Hippocampal formation (tissue), 2 donors: ENCODE data around the gene CGN.
A peak's percentile ranks its signal among the peaks of the same experiment; 100 is the strongest.

Source experiments
- DNase-seq, 2 donors: peaks; one replicate each; lab custom pipeline; 2025; lab: John Stamatoyannopoulos, UW

Gene CGN

DNA sequence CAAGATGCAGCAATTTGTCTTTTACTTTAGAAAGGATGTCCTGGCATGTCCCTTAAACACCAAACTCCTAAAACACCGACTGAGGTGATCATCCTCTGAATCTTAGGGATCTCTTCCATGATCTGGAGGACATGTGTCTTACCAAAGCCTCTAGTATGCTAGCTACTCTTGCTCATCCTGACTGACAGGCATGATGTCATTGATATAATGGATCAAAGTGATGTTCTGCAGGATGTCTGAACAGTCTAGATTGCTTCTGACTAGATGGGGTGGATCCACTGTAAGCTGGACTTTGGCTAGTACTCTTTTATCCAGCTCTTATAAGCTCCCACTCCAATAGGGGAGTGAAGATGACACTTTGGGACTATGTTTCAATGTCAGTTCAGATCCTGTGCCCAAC, 11.3 kb upstream of the CGN start:
- DNase-seq: no peak

DNA sequence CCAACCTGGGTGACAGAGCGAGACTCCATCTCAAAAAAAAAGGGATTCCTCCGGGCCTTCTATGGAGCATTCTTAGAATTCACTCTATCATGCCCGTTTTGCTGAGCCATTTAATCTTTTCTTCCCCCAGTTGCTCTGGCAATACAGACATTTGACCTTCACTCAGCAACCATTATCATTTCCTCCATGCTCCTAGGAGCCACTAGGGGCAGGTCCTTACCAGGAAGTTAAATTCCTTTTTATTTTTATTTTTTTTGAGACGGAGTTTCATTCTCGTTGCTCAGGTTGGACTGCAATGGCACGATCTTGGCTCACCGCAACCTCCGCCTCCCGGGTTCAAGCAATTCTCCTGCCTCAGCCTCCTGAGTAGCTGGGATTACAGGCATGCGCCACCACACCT, 9.7 kb upstream of the CGN start:
- DNase-seq: no peak

DNA sequence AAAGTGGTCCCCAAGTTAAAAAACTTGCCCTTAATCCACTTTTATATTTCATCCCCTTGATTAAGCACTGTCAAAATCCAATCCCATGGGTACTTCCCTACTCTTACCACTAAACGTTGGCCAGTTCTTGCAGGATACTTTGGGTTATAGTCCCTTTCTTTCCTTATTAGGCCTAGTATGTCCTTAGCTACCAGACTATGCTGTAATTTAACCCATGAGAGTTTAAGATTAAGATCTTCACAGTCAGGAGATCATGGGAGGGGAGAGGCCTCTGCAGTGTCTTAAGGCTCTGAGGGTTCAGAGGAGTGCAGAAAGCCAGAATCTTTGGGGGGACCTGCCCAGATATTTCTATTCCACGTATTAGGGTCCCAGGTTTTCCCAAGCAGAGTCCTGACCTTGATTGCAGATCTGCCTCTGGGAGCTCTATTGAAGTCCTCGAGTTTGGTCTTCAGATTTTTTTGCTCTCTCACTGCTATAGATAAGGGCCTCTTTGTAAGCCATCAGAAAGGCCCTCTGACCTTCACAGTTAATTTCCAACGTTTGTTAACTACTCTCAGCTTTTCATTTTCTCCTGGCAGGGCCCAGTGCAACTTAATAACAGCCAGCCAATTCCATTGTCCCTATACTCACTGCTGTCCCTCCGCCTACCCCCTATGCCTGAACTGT, 9.0 kb upstream of the CGN start:
- DNase-seq: no peak

- DNase-seq: no peak
Observed at GRCh38 chr1:151502859-151503780, 8.1 kb upstream of the CGN start.

DNA sequence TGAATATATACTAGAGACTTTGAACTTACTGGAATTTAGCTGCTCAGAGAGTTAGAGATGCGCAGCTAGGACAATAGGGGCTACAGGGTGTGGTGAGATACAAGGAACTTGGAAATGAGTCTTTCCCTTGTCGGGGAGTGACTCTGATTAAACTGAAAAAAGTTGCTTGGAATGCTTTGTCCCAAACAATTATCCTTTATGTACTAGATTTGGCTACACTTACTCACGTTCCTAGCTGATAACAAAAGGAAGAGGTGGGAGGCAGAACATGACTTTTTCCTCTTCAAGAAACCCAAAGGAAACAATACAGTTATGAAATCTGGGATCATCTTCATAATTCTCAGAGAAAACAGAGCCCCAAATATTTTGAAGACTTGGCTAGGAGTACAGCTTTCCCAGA, 6.9 kb upstream of the CGN start:
- DNase-seq: no peak

- no peak for DNase-seq
Observed at GRCh38 chr1:151504759-151505158, 6.4 kb upstream of the CGN start.

DNA sequence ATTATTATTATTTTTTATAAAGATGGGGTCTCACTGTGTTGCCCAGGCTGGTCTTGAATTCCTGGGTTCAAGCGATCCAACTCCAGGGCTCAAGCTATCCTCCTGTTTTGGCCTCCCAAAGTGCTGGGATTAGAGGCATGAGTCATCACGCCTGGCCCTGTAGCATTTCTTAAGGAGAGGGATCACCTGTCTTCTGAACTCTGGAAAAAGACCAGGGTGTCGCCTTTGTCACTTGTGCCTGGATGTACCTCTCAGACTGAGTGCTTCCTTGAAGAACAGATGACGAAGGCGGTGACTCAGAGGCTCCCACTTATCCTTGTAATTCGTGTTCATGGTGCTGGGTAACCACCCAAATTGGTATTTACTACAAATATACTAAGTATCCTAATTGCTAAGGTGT, 2.4 kb upstream of the CGN start:
- no peak for DNase-seq

DNA sequence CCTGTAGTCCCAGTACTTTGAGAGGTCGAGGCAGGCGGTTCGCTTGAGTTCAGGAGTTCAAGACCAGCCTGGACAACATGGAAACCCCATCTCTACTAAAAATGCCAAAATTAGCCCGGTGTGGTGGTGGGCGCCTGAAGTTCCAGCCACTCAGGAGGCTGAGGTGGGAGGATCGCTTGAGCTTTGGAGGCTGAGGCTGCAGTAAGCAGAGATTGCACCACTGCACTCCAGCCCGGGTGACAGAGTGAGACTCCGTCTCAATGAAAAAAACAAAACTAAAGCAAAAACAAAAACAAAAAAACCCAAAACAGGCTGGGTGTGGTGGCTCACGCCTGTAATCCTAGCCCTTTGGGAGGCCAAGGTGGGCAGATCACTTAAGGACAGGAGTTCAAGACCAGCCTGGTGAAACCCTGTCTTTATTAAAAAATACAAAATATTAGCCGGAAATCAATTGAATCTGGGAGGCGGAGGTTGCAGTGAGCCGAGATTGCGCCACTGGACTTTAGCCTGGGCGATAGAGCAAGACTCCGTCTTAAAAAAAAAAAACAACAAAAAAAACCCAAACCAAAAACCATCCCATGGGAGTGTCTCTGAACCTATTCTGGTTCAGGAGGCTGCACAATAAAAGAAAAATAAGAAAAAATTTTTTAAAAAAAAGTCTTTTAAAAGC, 1.7 kb upstream of the CGN start:
- DNase-seq: no peak

- no peak for DNase-seq
Observed at GRCh38 chr1:151510020-151510405, 1.2 kb upstream of the CGN start.

GRCh38 chr1:151510614-151510956, 602 bp upstream of the CGN start:
- no peak for DNase-seq

GRCh38 chr1:151511636-151512215, 539 bp downstream of the CGN start:
- DNase-seq: peak; percentile 18 to 67

GRCh38 chr1:151512326-151512725, 1.1 kb downstream of the CGN start:
- no peak for DNase-seq

DNA sequence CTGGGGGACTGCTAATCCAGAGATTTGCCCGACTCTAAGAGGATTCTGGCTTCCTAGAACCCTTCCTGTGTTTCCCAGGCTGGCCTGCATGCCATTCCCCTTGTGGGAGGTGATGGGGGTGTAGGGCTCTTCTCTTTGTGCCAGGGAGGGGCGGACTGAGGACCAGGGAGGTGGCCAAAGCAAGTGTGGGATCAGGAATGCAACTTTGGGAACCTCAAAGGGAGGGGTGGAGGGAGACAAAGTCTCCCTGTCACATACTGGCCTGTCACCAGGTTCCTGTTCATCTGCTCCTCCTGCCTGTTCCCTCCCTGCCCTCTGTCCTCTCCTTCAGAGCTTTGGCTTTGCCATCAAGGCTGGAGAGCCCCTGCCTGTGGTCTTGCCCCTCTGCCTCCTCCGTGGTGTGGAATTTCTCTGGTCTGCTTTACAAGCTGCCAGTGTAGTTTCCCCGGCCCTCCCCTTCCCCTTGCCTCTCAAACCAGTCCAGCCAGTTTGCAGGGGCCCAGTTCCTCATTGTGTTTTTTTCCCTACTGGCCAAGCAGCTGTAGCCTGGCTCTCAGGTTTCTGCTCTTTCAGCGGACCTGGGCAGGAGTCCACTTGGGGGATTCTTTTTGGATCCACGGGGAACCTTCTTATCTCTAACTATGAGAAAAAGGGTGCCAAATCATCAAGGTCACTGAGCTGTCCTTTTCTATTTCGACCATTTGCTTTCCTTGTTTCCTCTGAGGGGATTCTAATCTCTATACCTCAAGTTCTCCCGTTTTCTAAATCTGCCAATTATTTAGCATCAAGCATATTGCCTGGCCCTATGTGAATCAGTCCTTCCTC, 1.8 kb downstream of the CGN start:
- DNase-seq: no peak

- DNase-seq: no peak
Observed at GRCh38 chr1:151513626-151514121, 2.5 kb downstream of the CGN start.

DNA sequence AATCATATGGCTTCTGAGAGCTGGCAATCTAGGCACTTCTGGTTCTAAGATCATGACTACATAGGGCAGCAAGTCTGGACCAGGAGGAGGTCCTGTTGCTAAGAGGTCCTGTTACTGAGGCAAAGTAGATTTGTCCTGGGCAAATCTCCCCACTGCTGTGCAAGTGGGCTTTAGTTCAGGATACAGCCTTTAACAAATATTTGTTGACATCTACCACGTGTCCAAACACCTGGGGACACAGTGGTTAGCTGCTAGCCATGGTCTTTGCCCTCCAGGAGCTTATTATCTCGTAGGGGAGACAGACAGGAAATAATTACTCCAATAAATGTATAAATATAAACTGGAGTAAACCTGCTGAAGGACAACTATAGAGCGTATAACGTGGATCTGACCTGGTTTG, 3.2 kb downstream of the CGN start:
- no peak for DNase-seq

GRCh38 chr1:151515265-151515664, 4.1 kb downstream of the CGN start:
- no peak for DNase-seq

- DNase-seq: no peak
Observed at GRCh38 chr1:151516031-151516511, 4.9 kb downstream of the CGN start.

GRCh38 chr1:151518431-151518830, 7.2 kb downstream of the CGN start:
- no peak for DNase-seq

DNA sequence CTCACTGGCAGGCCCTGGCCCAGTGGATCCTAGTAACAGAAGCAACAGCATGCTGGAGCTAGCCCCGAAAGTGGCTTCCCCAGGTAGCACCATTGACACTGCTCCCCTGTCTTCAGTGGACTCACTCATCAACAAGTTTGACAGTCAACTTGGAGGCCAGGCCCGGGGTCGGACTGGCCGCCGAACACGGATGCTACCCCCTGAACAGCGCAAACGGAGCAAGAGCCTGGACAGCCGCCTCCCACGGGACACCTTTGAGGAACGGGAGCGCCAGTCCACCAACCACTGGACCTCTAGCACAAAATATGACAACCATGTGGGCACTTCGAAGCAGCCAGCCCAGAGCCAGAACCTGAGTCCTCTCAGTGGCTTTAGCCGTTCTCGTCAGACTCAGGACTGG, 7.7 kb downstream of the CGN start:
- DNase-seq: no peak

DNA sequence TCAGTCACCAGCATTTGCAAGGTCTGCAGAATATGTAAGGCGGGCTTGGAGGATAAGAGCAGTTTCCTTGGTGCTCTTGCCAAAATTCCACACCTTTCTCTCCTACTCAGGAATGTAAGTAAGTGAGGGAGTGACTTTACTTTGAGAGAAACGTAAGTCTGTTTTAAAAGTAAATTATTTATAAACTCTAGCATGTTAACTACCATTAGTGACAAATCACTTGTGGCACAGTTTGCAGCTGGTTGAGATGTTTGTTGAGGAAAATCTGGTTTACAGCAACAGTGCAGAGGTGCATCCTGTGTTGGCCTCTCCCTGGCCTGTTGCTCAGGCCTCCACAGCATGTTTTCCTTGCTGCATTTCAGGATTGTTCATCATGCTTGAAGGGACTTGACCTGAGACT, 8.5 kb downstream of the CGN start:
- DNase-seq: no peak

GRCh38 chr1:151520359-151520758, 9.2 kb downstream of the CGN start:
- no peak for DNase-seq
